AG08395 (cell line): ENCODE data around the gene GALNT13.

Experiments used
- DNase-seq: peaks from one replicate; pipeline ENCODE4 v3.0.0; 2012; ENCODE audit warnings: mixed read lengths, low spot score

GALNT13 gene

DNA sequence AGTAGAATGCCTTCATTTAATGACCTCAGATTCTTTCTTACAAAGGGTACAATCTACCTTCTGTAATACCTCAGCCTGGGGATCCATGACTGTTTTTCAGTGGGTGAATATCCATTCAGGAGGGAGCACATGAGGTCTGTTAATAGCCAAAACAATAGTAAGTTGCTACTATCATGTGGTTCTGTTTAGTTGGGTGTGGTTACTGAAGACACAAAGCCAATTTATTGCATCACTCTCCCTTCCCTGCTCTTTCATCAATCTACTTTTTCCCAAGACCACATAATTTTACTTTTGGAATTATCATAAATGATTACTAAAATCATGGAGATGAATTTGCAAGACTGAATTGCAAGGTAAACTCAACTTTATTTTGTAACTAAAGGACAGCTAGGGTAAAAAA is 254.2 kb downstream of the GALNT13 start:
- DNase-seq = peak; percentile 3

DNA sequence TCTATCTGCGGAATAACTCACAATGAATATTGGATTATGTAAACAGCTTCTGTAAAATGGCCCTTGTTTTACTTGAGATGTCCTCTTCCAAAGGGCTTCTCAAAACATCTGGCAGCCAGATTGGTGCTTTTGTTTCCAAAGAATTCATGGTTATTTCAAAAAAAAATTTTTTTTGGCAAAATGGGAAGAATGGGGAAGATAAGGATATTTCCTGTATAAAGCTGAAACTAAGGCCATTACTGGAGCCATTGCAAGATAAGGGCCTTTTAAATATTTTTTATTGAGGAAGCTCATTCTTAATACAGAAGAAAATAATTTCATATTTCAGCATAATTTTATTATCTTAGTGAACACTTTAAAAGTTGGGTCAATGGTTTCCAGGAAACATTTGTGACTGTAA is 259.1 kb downstream of the GALNT13 start:
- peak; percentile 7 for DNase-seq

DNA sequence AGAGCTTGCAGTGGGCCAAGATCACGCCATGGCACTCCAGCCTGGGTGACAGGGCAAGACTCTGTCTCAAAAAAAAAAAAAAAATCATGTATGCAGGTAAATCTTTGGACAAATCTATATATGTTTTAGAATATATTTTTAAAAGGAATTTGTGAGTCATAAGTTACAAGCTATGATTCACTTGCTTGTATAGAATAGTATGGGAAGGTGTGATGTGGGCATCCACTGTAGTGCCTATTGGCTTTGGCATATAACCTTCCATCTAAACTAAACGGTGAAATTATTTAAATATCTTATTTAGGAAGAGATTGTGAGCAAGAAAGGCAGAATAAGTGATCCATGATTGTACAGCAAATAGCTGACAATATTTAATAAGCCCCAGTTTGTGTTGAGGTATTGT is 261.1 kb downstream of the GALNT13 start:
- no peak for DNase-seq

DNA sequence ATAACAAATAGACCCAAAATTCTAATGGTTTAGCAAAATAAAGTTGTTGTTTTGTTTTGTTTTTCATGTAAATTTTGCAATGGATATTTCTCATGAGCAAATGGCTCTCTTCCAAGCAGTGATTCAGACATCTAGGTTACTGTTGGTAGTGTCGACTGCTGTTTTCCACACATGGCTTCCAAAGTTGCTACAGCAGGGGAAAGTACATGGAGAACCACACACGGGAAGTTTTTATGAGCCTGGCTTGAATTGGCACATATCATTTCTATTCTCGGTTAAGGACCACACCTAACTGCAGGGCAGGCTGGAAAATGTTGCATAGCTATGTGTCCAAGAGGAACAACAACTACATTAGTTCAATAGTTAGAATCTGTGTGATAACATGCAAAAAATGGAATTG is 262.1 kb downstream of the GALNT13 start:
- DNase-seq = peak; percentile 38

DNA sequence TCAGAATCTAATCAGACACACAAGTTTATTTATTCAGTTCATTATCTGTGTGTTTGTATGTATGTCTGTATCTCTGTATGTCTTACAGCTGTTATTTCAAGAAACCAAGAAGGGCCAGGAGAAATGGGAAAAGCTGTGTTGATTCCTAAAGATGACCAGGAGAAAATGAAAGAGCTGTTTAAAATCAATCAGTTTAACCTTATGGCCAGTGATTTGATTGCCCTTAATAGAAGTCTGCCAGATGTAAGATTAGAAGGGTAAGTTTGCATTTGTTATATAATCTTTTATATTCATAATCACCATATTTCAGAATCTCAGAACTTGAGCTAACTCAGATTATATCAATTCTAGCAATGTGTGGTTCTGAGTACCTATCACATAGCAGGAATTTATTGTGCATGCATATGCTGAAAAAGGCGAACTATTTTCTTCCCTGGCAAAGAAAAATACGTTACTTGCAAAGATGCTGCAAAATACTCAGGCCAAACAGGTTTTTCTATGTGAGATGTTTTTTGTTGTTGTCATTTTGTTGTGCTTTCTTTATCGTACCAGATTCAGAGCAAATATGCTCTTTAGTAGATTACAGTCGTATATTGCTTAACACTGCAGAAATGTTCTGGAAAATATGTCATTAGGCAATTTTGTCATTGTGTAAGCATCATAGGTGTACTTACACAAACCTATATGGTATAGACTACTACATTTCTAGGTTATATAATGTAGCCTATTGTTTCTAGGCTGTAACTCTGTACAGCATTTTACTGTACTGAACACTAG is 268.7 kb downstream of the GALNT13 start:
- DNase-seq = no peak

DNA sequence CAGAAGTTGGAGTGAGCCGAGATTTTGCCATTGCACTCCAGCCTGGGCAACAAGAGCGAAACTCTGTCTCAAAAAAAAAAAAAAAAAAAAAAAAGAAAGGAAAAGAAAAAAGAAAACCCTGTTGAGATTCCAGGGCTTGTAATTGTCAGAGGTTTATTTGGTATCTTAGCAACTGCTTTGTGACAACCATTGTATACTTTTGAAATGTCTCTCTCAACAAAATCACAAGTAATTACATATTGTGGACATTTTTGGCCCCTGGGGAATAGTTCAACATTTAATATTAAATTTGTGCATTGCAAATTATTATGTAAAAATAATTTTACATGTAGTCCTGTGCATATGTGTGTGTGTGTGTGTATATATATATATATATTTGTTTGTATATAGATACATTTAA is 270.8 kb downstream of the GALNT13 start:
- DNase-seq = no peak

DNA sequence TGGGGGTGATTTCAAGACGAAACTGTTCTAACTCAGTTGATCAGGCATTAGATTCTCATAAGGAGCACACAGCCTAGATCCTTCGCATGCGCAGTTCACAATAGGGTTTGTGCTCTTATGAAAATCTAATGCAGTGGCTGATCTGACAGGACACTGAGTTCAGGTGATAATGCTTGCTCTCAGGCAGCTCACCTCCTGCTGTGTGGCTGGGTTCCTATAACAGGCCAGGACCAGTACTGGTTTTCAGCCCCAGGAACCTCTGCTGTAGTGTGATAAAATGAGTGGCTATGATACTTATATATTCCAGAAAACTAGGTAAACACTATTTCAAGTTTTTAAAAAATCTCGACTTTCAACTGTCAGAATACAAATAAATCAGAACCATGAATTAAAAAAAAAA is 271.4 kb downstream of the GALNT13 start:
- no peak for DNase-seq

DNA sequence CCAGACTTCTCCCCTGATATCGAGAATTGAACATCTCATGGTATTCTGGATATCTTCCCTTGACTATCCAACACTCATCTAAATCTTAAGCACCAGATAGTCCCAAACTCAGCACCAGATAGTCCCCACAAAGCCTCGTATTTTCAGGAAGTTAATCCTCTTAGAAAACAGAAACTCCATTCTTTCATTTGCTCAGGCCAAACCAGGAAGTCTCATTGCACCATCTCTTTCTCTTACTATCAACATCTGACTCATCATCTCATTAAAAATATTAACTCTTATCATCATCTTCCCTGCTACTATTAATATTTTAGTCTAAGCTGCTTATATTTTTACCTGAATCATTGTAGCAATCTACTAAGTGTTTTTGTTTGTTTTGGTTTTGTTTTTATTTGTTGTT is 286.4 kb downstream of the GALNT13 start:
- DNase-seq = no peak

DNA sequence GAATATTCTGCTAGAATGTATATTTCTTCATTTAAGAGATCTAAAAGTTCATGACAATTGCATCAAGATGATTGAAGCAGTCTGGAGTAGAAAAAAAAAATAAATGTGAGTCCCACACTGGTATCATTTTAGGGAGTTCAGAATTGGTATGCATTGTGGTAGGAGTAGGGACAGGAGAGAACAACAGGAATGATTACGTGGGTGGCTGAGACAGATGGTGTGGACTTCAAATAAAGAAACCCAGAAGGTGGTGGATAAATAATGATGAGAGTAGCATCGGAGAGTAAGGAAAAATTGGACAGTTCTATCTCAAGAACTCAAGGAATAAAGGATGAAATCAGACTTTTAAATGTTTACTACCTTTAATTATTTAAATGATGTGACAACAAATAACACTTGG is 289.6 kb downstream of the GALNT13 start:
- no peak for DNase-seq

DNA sequence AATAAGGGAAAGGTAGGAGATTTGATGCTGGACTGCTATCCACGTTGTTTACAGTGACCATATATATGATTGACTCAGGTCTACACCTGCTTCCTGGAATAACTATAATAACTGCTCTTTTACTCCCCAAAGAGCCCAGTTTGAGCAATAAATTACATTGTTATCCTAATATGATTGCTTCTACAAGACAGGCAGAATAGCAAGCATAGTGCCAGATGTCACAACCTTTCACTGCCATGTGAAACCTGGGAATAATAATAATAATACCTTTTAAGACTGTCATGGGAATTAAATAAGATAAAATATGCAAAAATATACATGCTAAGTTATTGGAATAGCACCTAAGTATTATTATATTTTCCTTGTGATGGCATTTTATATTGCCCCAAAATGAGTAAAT is 298.7 kb downstream of the GALNT13 start:
- no peak for DNase-seq

DNA sequence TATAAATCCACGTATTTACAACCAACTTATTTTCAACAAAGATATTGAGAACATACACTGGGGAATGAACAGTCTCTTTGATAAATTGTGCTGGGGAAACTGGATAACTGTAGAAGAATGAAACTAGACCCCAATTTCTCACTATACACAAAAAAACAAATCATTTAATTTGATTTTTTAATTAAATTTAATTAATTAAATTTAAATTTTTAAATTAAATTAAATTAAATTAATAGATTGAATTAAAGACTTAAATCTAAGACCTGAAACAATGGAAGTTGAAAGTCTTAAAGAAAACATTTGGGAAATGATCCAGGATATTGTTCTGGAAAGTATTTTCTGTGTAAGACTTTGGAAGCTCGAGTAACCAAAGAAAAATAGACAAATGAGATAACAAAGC is 301.4 kb downstream of the GALNT13 start:
- no peak for DNase-seq

DNA sequence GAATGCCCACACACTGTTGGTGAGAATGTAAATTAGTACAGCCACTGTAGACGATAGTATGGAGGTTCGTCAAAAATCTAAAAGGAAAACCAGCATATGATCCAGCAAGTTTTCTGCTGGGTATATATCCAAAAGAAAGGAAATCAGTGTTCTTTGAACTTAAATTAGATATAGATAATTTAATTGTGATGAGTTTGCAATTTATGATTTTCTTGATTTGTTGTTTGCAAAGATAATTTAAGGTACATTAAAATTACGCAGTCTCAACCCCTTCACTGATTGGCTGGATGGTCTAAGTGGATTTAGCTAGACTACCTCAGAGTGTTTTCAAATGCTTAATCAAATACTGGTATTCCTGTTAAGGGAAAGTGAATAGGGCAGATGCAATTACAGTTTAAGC is 302.2 kb downstream of the GALNT13 start:
- DNase-seq = no peak

DNA sequence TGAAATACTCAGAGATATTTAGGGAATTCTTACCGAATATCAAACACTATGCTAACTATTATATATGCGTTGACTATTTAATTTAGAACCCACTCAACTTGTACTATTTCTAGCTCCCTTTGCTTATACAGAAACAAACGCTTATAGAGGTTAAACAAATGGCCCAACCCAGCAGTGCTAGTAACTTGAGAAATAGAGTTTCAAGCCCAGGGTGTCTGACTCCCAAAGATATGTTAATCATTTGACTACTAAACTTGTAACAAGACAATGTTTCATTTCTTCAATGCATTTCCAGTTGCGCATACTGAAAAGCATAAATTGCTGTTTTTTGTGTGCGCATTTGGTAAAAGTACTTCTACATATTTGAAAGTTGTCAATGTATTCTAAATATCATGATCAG is 310.3 kb downstream of the GALNT13 start:
- no peak for DNase-seq

DNA sequence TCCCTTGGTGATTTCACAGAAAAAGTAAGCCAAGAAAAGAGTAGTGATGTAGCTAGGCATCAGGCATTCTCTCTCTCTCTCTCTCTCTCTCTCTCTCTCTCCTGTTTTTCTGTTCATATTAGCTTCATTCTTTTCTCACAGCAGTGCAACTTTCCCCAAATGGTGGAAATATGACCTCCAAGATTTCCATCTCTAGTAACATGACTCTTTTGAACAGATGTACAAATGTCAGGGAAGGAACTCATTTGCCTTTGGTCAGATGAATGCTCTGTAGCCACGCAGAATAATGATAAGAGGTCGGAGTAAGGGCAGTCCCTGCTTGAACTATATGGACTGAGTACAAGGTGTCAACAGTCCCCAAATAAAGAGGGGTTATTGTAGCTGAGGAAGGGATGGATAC is 316.2 kb downstream of the GALNT13 start:
- DNase-seq = no peak

DNA sequence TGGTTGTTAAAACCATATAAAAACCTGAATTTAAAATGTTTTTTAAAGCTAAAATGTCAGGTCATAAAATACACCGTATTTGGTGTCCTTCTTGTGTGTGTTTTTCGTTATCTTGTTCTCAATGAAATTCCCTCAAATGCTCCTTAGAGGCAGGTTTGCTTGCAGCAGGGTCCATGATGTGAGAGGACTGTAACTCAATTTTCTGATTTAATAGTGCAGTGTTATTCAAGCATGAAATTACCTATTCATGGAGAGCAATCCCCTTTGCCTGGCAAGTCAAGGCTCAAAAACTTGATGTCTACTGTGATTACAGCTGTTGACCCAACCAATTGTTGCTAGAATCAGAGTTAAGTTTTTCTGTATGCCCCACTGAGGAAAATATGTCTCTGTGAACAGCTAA is 318.2 kb downstream of the GALNT13 start:
- DNase-seq = no peak

DNA sequence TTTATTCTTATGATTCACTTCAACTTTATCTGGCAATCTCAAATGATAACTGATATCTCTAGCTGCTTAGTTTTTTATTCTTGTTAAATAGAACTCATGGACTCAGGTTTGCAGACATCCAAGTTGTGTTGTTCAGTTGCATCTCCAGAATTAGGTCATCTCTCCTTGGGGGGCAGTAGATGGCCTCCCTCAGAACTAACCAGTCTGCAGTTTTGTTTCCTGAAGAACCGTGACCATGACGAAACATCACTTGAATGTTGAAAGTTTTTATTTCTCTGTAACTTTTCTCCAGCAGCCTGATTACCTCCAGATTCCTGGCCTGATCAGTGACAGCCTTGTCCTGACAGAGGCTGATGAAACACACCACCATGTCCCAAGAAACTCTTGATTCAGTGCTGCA is 321.5 kb downstream of the GALNT13 start:
- DNase-seq = no peak

DNA sequence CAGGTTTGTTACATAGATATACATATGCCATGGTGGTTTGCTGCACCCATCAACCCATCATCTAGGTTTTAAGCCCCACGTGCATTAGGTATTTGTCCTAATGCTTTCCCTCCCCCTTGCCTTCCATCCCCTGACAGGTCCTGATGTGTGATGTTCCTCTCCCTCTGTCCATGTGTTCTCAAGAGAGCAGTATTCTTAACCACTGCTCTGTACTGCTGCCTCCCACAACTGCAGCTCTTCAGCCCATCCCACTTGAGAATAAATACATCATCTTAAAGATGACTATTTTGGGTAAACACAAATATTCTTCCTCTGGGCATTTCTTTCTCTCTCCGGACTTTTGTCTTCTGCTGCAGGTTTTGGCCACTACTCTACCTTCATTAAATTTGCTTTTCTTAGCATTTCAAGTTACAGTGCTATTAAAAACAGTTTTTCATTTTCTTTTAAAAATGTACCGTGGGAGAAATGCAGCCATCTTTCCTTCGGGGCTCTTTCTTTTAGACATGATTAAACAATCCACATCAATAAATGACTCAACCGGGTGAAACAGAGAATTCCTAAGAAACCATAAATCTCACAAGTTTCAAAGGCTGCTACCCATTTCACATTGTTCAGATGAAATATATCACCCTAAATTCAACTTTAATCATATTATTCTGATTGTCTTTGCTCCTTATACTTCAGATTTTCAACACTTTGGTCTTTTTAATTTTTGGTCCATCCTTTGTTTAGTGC is 323.4 kb downstream of the GALNT13 start:
- no peak for DNase-seq

DNA sequence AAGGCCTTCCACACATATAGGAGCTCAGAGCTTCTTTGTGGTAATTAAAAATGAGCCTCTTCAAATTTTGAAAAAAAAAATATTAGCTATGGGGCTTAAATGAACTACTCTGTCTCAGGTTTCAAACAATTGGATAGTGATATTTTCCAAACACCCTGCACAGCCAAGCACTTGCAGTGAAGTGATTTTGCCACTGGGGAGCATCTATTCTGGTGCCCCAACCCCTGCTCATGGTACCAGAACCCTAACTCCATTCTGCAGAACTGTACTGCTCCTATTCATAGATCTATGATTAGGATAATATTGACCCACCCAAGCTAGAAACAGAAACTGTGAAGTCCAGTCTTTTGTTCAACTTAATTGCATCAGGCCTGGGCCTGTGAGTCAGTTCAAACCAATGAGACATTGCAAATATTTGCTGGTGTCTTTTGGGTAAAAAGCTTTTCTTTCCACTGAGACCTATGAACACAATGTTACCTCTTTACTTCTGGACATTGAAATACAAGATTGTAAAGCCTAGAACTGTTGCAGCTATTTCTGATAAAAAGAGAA is 324.0 kb downstream of the GALNT13 start:
- no peak for DNase-seq

DNA sequence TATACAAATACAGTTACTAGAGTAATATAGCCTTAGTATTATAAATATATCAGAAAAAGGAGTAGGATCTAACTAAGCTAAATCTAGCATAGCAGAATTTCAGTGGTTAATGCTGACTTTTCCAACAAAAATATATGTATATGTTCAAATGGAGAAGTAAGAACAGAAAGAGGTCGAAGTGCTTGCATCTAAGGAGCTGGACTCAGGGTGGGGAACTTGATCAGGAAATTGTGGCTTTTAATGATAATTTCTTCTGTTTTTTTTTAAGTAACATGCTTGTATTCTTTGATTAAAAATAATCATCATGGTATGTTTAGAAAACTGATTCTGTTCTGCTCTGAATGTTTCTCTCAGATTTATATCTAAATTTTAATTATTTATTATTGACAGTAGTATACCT is 327.1 kb downstream of the GALNT13 start:
- DNase-seq = no peak

DNA sequence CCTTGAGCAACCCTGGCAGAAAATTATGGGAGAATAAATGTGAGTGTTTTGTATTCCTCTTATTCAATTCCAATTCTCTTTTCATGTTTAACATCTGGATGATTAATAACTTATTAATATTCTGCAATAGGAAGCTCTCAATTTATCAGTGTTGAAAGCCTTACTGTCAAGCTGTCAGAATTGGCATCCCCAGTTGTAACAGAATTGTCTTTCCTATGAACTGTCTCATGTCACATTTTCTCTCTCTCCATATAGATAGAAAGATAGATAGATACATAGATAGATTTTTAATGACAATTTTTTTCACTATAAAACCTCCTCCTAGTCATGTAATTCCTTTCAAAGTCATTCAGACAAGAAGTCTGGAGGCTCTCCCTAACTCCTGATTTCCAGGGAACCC is 331.5 kb downstream of the GALNT13 start:
- DNase-seq = no peak

DNA sequence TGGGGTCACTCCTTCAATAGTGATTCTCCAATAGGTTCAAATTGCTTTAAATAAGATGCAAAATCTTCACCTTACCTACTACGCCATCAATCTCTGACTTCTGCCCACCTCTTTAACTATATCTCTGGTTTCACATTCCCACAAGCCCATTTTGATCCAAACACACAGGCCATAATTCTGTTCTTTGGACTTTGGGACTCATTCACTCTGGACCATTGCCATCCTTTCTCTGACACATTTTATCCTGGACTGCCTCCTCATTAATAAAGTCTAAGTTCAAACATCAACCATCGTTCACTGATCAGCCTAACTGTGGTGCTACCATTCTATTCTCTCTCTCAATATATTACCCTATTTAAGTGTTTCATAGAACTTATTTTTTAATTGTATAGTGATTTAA is 332.2 kb downstream of the GALNT13 start:
- no peak for DNase-seq

DNA sequence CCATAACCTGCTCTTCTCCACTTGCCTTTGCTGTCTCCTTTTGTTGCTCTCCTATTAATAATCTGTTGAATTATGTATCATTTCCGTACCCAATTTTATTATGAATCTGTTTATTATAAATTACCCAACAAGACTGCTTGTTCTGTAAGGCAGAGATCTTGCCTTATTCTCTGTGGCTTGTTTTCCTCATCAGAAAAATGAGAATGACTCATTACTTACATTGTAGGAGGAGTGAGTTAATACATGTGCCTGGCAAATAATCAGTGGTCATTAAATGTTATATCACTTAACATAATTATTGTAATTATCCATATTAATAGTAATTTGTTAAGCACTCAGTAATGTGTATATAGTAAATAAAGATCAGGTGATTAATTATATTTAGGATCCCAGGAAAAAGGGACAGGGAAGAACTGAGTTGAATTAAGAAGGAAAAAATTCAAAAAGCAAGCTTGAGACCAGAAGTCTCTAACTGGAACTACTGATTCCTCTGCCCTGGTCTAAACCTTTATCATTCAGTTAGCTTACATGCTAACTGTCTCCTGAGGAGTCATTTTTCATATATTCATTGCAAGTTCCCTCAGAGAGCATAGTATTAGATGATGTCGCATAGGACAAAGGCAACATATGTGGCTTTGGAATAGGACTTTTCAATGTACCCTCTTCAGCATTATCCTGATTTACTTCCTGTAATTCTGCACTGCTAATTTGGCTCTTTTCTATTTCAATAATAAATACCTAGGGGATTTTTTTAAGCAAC is 335.7 kb downstream of the GALNT13 start:
- DNase-seq = no peak

DNA sequence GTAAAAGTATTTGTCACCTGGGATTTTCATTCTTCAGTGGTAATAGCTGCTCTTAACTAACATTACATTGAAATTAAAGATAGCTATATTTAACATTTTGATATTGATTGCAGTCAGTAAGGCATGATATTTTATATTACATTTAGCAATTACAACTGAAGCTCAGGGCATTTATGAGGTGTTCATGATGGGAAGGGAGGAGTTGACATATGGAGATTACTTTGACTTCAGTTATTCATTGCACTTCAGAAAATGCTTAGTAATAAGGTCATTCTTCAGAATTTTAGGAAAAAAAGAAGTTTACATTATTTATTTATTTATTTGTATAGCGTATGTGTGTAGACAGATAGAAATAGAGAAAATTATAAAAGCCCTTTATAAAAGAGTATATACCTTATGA is 352.0 kb downstream of the GALNT13 start:
- no peak for DNase-seq
